ENCODE measurements around the gene FABP7. TPM values are rescaled to one million over a fixed set of nuclear protein-coding genes. Genes with fewer than 3 reads are reported as not detected.

FABP7 gene
- total and polyA plus RNA-seq, 4 donors: not detected

DNA sequence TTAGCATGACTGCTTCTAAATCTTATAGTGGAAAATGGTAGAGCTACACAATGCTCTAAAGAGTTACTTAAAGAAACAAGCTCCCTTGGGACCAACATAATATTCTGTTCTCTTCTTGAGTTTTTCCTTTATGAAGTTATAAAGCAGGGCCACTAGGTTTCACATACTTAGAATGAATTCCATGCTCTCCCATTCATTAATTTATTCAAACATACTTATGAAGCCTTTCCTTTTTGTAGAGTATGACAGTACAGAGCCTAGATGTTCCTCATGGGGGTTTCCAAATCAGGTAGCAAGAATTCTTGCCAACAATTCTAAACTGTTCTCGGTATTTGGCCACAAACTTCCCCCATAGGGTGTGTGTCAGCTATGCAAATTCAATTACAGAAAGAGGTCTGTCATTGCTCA lies 20.6 kb upstream of the FABP7 start:
- H3K9me3 ChIP-seq (ENCODE audit: control insufficient read depth in 4 of 4, low read length in 3 of 4): no peaks in the 10 kb centered on the region
- WGBS: 74% methylated on average over 1 of the region's 1 CpG
- TF ChIP-seq, protein P1, sequence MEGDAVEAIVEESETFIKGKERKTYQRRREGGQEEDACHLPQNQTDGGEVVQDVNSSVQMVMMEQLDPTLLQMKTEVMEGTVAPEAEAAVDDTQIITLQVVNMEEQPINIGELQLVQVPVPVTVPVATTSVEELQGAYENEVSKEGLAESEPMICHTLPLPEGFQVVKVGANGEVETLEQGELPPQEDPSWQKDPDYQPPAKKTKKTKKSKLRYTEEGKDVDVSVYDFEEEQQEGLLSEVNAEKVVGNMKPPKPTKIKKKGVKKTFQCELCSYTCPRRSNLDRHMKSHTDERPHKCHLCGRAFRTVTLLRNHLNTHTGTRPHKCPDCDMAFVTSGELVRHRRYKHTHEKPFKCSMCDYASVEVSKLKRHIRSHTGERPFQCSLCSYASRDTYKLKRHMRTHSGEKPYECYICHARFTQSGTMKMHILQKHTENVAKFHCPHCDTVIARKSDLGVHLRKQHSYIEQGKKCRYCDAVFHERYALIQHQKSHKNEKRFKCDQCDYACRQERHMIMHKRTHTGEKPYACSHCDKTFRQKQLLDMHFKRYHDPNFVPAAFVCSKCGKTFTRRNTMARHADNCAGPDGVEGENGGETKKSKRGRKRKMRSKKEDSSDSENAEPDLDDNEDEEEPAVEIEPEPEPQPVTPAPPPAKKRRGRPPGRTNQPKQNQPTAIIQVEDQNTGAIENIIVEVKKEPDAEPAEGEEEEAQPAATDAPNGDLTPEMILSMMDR (IDR thresholded peaks at IDR 0.05; ENCODE audit: low read depth, low read length, missing input control): no peak
- TF ChIP-seq, protein P2, sequence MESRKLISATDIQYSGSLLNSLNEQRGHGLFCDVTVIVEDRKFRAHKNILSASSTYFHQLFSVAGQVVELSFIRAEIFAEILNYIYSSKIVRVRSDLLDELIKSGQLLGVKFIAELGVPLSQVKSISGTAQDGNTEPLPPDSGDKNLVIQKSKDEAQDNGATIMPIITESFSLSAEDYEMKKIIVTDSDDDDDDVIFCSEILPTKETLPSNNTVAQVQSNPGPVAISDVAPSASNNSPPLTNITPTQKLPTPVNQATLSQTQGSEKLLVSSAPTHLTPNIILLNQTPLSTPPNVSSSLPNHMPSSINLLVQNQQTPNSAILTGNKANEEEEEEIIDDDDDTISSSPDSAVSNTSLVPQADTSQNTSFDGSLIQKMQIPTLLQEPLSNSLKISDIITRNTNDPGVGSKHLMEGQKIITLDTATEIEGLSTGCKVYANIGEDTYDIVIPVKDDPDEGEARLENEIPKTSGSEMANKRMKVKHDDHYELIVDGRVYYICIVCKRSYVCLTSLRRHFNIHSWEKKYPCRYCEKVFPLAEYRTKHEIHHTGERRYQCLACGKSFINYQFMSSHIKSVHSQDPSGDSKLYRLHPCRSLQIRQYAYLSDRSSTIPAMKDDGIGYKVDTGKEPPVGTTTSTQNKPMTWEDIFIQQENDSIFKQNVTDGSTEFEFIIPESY (IDR thresholded peaks at IDR 0.05): no peak
- TF ChIP-seq HNF4G (IDR thresholded peaks at IDR 0.05) (no peak), YY1 (IDR thresholded peaks at IDR 0.05) (no peak), TAF1 (conservative IDR thresholded peaks at IDR 0.05) (no peak), RXRA (IDR thresholded peaks at IDR 0.05) (no peak), SP1 (IDR thresholded peaks at IDR 0.05) (no peak), HNF4A (conservative IDR thresholded peaks at IDR 0.05) (no peak), NR2F2 (IDR thresholded peaks at IDR 0.05) (no peak), GABPA (IDR thresholded peaks at IDR 0.05 in 1 of 2, conservative IDR thresholded peaks at IDR 0.05 in 1 of 2) (no peak), JUND (IDR thresholded peaks at IDR 0.05) (no peak)
- no peak overlapping the region for H3K27ac ChIP-seq (ENCODE audit: low read depth in 1 of 2, low read length in 2 of 2)
- no peak overlapping the region for H3K4me3 ChIP-seq (ENCODE audit: low read depth in 1 of 3, low read length in 3 of 3)
- no peaks in the 10 kb centered on the region for H3K36me3 ChIP-seq (ENCODE audit: control insufficient read depth in 4 of 4, insufficient read depth in 3 of 4, low read depth in 1 of 4, low read length in 3 of 4)
- no peak overlapping the region for H3K9ac ChIP-seq (ENCODE audit: low read depth in 1 of 2, low read length in 2 of 2)
- no peak for DNase-seq (ENCODE audit: low spot score)
- peaks cover 0 to 4% (median 0%) of the 10 kb centered on the region in 4 donors for H3K4me1 ChIP-seq (ENCODE audit: control insufficient read depth in 4 of 4, insufficient read depth in 4 of 4, low read length in 3 of 4)
- no peaks in the 10 kb centered on the region for H3K27me3 ChIP-seq (ENCODE audit: control insufficient read depth in 4 of 4, insufficient read depth in 4 of 4, low read length in 3 of 4)

DNA sequence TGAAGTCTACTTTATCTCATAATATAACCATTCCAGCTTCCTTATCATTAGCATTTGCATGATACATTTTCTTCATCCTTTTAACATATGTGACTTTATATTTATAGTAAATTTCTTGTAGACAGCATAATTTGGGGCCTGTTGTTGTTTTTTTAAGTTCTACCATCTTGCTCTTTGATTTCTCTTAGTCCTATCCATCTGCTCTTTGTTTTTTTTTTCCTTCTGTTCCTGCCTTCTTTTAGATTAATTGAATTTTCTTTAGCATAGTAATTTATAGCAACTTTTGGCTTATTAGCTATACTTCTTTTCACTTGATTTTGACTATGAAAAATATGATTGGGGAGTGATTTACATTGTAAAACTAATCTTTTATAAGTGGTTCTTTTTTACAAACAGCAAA lies 19.2 kb upstream of the FABP7 start:
- Histone ChIP-seq H3K9me3 (ENCODE audit: control insufficient read depth in 4 of 4, low read length in 3 of 4) (no peaks in the 10 kb centered on the region), H3K4me1 (ENCODE audit: control insufficient read depth in 4 of 4, insufficient read depth in 4 of 4, low read length in 3 of 4) (no peaks in the 10 kb centered on the region), H3K4me3 (ENCODE audit: low read depth in 1 of 3, low read length in 3 of 3) (no peak overlapping the region), H3K9ac (ENCODE audit: low read depth in 1 of 2, low read length in 2 of 2) (no peak overlapping the region), H3K36me3 (ENCODE audit: control insufficient read depth in 4 of 4, insufficient read depth in 3 of 4, low read depth in 1 of 4, low read length in 3 of 4) (no peaks in the 10 kb centered on the region), H3K27ac (ENCODE audit: low read depth in 1 of 2, low read length in 2 of 2) (no peak overlapping the region), H3K27me3 (ENCODE audit: control insufficient read depth in 4 of 4, insufficient read depth in 4 of 4, low read length in 3 of 4) (no peaks in the 10 kb centered on the region)
- TF ChIP-seq RAD21 (IDR thresholded peaks at IDR 0.05): no peak
- TF ChIP-seq EGR1 (IDR thresholded peaks at IDR 0.05; ENCODE audit: low read depth in 2 of 2): no peak
- TF ChIP-seq RXRA (IDR thresholded peaks at IDR 0.05): no peak
- TF ChIP-seq JUND (IDR thresholded peaks at IDR 0.05): no peak
- TF ChIP-seq, protein P3, sequence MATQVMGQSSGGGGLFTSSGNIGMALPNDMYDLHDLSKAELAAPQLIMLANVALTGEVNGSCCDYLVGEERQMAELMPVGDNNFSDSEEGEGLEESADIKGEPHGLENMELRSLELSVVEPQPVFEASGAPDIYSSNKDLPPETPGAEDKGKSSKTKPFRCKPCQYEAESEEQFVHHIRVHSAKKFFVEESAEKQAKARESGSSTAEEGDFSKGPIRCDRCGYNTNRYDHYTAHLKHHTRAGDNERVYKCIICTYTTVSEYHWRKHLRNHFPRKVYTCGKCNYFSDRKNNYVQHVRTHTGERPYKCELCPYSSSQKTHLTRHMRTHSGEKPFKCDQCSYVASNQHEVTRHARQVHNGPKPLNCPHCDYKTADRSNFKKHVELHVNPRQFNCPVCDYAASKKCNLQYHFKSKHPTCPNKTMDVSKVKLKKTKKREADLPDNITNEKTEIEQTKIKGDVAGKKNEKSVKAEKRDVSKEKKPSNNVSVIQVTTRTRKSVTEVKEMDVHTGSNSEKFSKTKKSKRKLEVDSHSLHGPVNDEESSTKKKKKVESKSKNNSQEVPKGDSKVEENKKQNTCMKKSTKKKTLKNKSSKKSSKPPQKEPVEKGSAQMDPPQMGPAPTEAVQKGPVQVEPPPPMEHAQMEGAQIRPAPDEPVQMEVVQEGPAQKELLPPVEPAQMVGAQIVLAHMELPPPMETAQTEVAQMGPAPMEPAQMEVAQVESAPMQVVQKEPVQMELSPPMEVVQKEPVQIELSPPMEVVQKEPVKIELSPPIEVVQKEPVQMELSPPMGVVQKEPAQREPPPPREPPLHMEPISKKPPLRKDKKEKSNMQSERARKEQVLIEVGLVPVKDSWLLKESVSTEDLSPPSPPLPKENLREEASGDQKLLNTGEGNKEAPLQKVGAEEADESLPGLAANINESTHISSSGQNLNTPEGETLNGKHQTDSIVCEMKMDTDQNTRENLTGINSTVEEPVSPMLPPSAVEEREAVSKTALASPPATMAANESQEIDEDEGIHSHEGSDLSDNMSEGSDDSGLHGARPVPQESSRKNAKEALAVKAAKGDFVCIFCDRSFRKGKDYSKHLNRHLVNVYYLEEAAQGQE (IDR thresholded peaks at IDR 0.05): no peak
- no peak for TF ChIP-seq SP1 (IDR thresholded peaks at IDR 0.05)
- no peak for TF ChIP-seq NR2F2 (IDR thresholded peaks at IDR 0.05)
- no peak for TF ChIP-seq FOXA2 (IDR thresholded peaks at IDR 0.05)
- no peak for TF ChIP-seq TAF1 (conservative IDR thresholded peaks at IDR 0.05)
- TF ChIP-seq, protein P2 (IDR thresholded peaks at IDR 0.05): no peak
- TF ChIP-seq, protein P1 (IDR thresholded peaks at IDR 0.05; ENCODE audit: low read depth, low read length, missing input control): no peak
- no peak for TF ChIP-seq GABPA (IDR thresholded peaks at IDR 0.05 in 1 of 2, conservative IDR thresholded peaks at IDR 0.05 in 1 of 2)
- TF ChIP-seq, protein P4, sequence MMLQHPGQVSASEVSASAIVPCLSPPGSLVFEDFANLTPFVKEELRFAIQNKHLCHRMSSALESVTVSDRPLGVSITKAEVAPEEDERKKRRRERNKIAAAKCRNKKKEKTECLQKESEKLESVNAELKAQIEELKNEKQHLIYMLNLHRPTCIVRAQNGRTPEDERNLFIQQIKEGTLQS (IDR thresholded peaks at IDR 0.05): no peak
- TF ChIP-seq HNF4G (IDR thresholded peaks at IDR 0.05): no peak
- no peak for TF ChIP-seq FOXA1 (IDR thresholded peaks at IDR 0.05)
- TF ChIP-seq HNF4A (conservative IDR thresholded peaks at IDR 0.05): no peak
- no peak for DNase-seq (ENCODE audit: low spot score)

Data from liver (tissue), 9 donors.